Transverse colon (tissue), 4 donors: ENCODE results near the gene TMEM269. TPM values are rescaled to one million over a fixed set of nuclear protein-coding genes. Genes with fewer than 3 reads are reported as not detected.
"Not testable (repeated sequence)": the region's sequence is repeated elsewhere in the genome, so short reads cannot be mapped to it uniquely, and the experiment has no call there.

ENCODE experiments used
- DNase-seq: peaks from one replicate; pipeline ENCODE4 v3.0.0-alpha.2; 2019
- H3K27ac ChIP-seq, 4 donors: fragments of 200-600 bp; sonication (generic); 2 replicates each; pipeline ENCODE4 v1.5.1; 2016 to 2018; ENCODE audit warnings: inconsistent platforms in 4 of 4
- H3K27me3 ChIP-seq: fragments of 200-600 bp; sonication (generic); 2 replicates; pipeline ENCODE4 v1.5.1; 2017; ENCODE audit warnings: inconsistent platforms
- H3K36me3 ChIP-seq, 4 donors: fragments of 200-600 bp; sonication (generic); 2 replicates each; pipeline ENCODE4 v1.5.1; 2017 to 2019; ENCODE audit warnings: inconsistent platforms in 4 of 4
- H3K4me1 ChIP-seq, 4 donors: fragments of 200-600 bp; sonication (generic); 2 replicates each; pipeline ENCODE4 v1.5.1; 2017 to 2020; ENCODE audit warnings: inconsistent platforms in 4 of 4
- H3K4me3 ChIP-seq, 4 donors: fragments of 200-600 bp; sonication (generic); 1 replicate in 1 of 4; 2 replicates in 3 of 4; pipeline versions ENCODE4 v1.5.1 to v1.6.1; 2017 to 2019; ENCODE audit warnings: inconsistent platforms in 4 of 4
- H3K9me3 ChIP-seq, 2 donors: fragments of 200-600 bp; sonication (generic); 2 replicates each; pipeline ENCODE4 v1.5.1; 2017 to 2019; ENCODE audit warnings: inconsistent platforms in 2 of 2
- EP300 ChIP-seq: sonication (generic); formaldehyde crosslinking; IDR thresholded peaks from one replicate; pipeline ENCODE4 v1.6.1; 2017; ENCODE audit warnings: antibody characterized with exemption, low read depth
- POLR2A ChIP-seq: fragments of 450-650 bp; IDR thresholded peaks from one replicate; pipeline ENCODE4 v1.6.1; 2016; ENCODE audit warnings: antibody characterized with exemption, mild to moderate bottlenecking, moderate library complexity
- POLR2AphosphoS5 ChIP-seq, 3 donors: sonication (generic); formaldehyde crosslinking; IDR thresholded peaks; one replicate each; pipeline ENCODE4 v1.6.1; 2016; ENCODE audit warnings: antibody characterized with exemption in 3 of 3
- WGBS, 2 donors: methylation state at CpG; one replicate each; pipeline ENCODE4 v1.1.5; 2018; ENCODE audit warnings: low coverage in 1 of 2; 5-methylcytosine and 5-hydroxymethylcytosine counted together
- in situ Hi-C, 4 donors: fragments of 200-750 bp; cut with MboI; loops; one replicate each; pipeline versions ENCODE4 v1.15.0 to v1.15.1; 2017; ENCODE audit warnings: low sequenced_read_pairs in 3 of 4, low pct_ligation_motif_present in 1 of 4, low pct_unique_long_range_greater_than_20kb in 1 of 4
- intact Hi-C: fragments of 100-400 bp; cut with DNase I; formaldehyde crosslinking; loops from one replicate; pipeline ENCODE4 v1.15.1; 2023; ENCODE audit warnings: low total_unique reads
- total RNA-seq, 4 donors: library from RNA; depleted of rRNA; stranded (reverse); fragments of >200 nt; gene quantifications; one replicate each; pipeline ENCODE4 v1.1.0, GENCODE V29; 2016
- TF ChIP-seq, protein P1 (sequence below), 5 experiments: fragments of 200-600 bp in 3 of 5; fragments of 450-650 bp in 2 of 5; sonication (generic) in 3 of 5; IDR thresholded peaks; 1 replicate in 2 of 5; 2 replicates in 3 of 5; pipeline ENCODE4 v1.5.1; 2016 to 2017; ENCODE audit warnings: antibody characterized with exemption in 5 of 5, inconsistent platforms in 3 of 5, mild to moderate bottlenecking in 2 of 5, moderate library complexity in 1 of 5

TMEM269 gene
- total RNA-seq, 4 donors from 2014 or later, result 0.37 TPM; not detected in 3

DNA sequence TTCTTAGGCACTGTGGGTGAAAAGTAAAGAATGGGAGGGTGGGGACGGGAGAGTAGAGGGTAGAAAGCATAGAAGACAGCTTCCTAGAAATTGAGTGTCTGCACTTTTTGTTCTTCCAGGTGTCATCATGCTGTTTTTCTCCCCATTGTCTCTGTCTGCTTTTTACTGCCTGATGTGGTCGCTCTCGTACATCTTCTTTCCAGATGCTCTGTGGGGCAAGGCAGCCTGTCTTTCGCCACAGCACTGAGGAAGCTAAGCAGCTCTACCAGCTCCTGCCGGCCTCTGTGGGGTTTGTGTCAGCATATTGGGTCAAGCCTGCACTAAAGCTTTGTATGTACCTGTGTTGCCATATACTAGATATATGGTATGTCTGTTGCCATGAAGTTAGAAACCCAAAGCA, 13.2 kb downstream of the TMEM269 start:
- in situ Hi-C loops (loop anchor here in 1 of 4 donors (25.0 kb wide), 1 partner anchor 264 kb away; no protein-coding TSS in a partner anchor), intact Hi-C loops (no loop called here)
- Histone ChIP-seq H3K4me1 (no peaks in the 10 kb centered on the region), H3K27ac (no peak overlapping the region), H3K36me3 (no peaks in the 10 kb centered on the region), H3K9me3 (no peaks in the 10 kb centered on the region), H3K27me3 (no peaks in the 10 kb centered on the region), H3K4me3 (no peak overlapping the region)
- 87 to 92% methylated on average over 5 of the region's 5 CpGs for WGBS, 2 donors
- no peak for TF ChIP-seq EP300
- TF ChIP-seq POLR2A, result no peak
- no peak for TF ChIP-seq POLR2AphosphoS5 (IDR thresholded peaks at IDR 0.05)
- TF ChIP-seq, protein P1, sequence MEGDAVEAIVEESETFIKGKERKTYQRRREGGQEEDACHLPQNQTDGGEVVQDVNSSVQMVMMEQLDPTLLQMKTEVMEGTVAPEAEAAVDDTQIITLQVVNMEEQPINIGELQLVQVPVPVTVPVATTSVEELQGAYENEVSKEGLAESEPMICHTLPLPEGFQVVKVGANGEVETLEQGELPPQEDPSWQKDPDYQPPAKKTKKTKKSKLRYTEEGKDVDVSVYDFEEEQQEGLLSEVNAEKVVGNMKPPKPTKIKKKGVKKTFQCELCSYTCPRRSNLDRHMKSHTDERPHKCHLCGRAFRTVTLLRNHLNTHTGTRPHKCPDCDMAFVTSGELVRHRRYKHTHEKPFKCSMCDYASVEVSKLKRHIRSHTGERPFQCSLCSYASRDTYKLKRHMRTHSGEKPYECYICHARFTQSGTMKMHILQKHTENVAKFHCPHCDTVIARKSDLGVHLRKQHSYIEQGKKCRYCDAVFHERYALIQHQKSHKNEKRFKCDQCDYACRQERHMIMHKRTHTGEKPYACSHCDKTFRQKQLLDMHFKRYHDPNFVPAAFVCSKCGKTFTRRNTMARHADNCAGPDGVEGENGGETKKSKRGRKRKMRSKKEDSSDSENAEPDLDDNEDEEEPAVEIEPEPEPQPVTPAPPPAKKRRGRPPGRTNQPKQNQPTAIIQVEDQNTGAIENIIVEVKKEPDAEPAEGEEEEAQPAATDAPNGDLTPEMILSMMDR (IDR thresholded peaks at IDR 0.05), result no peak
- DNase-seq, result no peak

GRCh38 chr1:42801832-42802473, 17.2 kb downstream of the TMEM269 start:
- 67 to 74% methylated on average over 6 to 8 of the region's 8 CpGs for WGBS, 2 donors
- intact Hi-C loops, result no loop called here

DNA sequence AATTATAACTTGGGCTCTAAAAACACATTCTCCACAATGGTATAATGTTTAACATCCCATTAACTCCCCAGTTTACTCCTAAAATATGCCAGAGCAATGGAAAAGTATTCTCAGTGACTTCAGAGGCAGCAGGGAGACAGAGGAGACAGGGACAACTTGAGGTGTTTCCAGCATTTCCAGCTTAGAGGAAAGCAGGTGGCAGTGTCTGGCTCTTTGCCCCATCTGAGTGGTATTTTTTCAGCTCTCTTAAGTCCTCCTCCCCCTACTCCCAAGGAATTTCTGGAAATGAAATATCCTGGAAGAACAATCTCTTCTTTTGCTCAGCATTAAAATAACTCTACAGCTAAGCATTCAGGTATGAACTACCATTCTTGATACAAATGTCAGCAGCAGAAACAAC, 21.4 kb downstream of the TMEM269 start:
- no peaks in the 10 kb centered on the region for H3K4me1 ChIP-seq
- no peaks in the 10 kb centered on the region for H3K36me3 ChIP-seq
- H3K9me3 ChIP-seq, result no peaks in the 10 kb centered on the region
- intact Hi-C loops, result no loop called here
- in situ Hi-C loops, result no loop called here
- no peak for DNase-seq
- H3K27me3 ChIP-seq, result no peaks in the 10 kb centered on the region
- TF ChIP-seq, protein P1 (IDR thresholded peaks at IDR 0.05), result no peak
- TF ChIP-seq POLR2AphosphoS5 (IDR thresholded peaks at IDR 0.05) (no peak), EP300 (no peak), POLR2A (no peak)
- H3K27ac ChIP-seq, result no peak overlapping the region
- no peak overlapping the region for H3K4me3 ChIP-seq

More at GRCh38 chr1:42801832-42802473, 17.2 kb downstream of the TMEM269 start:
- Histone ChIP-seq H3K27ac (no peak overlapping the region), H3K4me1 (no peaks in the 10 kb centered on the region), H3K9me3 (no peaks in the 10 kb centered on the region), H3K4me3 (no peak overlapping the region), H3K36me3 (no peaks in the 10 kb centered on the region), H3K27me3 (no peaks in the 10 kb centered on the region)
- no peak for DNase-seq
- no peak for TF ChIP-seq POLR2AphosphoS5 (IDR thresholded peaks at IDR 0.05)
- no peak for TF ChIP-seq EP300
- no peak for TF ChIP-seq POLR2A
- in situ Hi-C loops, result no loop called here

DNA sequence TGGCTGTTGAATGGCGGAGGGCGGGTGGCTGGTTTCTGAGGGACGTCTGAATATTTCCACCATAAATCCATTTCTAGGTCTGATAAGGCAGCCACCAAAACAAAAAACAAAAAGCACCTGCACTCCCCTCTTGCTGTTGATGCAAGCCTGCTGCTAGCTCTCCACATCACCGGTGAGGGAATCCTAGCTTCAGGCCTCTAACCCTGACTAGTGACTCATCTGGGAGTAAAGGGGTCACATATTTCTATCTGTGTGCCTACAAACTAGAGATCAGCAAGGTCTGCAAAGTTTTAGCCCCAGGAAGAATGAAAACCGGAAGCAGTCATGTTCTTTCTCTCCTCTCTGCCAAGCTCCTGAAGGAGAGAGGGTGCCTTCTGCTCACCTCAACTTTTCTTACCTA, 21.8 kb downstream of the TMEM269 start:
- no peaks in the 10 kb centered on the region for H3K36me3 ChIP-seq
- H3K27ac ChIP-seq, result no peak overlapping the region
- WGBS, 2 donors, result 91 to 92% methylated on average over 4 to 5 of the region's 5 CpGs
- H3K4me3 ChIP-seq, result no peak overlapping the region
- in situ Hi-C loops, result no loop called here
- intact Hi-C loops, result no loop called here
- no peaks in the 10 kb centered on the region for H3K9me3 ChIP-seq
- DNase-seq, result no peak
- TF ChIP-seq POLR2A (no peak), EP300 (no peak), POLR2AphosphoS5 (IDR thresholded peaks at IDR 0.05) (no peak)
- TF ChIP-seq, protein P1 (IDR thresholded peaks at IDR 0.05), result no peak
- H3K4me1 ChIP-seq, result no peaks in the 10 kb centered on the region
- no peaks in the 10 kb centered on the region for H3K27me3 ChIP-seq

DNA sequence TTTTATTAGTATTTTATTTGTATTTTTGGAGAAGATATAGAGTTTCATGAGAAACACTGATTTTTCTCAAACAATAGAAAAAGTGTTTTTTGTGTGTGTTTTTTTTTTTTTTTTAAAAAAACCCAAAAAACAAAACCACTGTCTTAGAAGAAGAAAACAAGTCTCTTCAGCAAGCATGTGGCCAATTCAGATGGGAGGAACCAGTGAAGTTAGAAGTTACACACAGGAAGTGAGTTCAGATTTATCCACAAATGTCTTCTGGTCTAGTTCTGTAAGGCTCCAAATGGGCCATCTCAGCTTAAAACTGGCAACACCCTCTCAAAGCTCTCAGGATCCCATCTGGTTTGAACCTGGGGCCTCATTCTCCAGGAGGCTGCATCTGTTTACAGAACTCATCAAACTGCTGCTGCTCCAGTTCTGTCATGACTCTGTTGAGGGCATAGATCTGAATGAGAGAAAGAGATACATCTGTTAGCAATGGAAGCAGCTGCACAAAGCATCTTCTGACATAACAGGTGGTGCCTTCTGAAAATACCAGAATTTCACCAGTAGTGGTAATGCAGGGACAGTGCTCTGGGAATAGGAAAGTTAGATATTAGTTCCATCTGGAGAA, 22.4 kb downstream of the TMEM269 start:
- no peaks in the 10 kb centered on the region for H3K36me3 ChIP-seq
- TF ChIP-seq POLR2AphosphoS5 (IDR thresholded peaks at IDR 0.05) (no peak), EP300 (no peak), POLR2A (no peak)
- TF ChIP-seq, protein P1 (IDR thresholded peaks at IDR 0.05), result no peak
- in situ Hi-C loops (no loop called here), intact Hi-C loops (no loop called here)
- no peak overlapping the region for H3K4me3 ChIP-seq
- H3K27me3 ChIP-seq, result no peaks in the 10 kb centered on the region
- no peak overlapping the region for H3K27ac ChIP-seq
- DNase-seq, result no peak
- no peaks in the 10 kb centered on the region for H3K4me1 ChIP-seq
- no peaks in the 10 kb centered on the region for H3K9me3 ChIP-seq

DNA sequence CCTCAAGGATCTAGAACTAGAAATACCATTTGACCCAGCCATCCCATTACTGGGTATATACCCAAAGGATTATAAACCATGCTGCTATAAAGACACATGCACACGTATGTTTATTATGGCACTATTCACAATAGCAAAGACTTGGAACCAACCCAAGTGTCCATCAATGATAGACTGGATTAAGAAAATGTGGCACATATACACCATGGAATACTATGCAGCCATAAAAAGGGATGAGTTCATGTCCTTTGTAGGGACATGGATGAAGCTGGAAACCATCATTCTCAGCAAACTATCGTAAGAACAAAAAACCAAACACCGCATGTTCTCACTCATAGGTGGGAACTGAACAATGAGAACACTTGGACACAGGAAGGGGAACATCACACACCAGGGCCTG, 30.0 kb downstream of the TMEM269 start:
- H3K27ac ChIP-seq, H3K9me3 ChIP-seq, H3K4me3 ChIP-seq, in situ Hi-C loops, intact Hi-C loops, DNase-seq, H3K36me3 ChIP-seq, H3K27me3 ChIP-seq: not testable (repeated sequence)
- peaks cover 4 to 27% (median 15%) of the 10 kb centered on the region in 4 donors for H3K4me1 ChIP-seq
- WGBS, 2 donors, result 80 to 90% methylated on average over 2 to 3 of the region's 3 CpGs
